ENCODE data around the gene BICC1.

DNA sequence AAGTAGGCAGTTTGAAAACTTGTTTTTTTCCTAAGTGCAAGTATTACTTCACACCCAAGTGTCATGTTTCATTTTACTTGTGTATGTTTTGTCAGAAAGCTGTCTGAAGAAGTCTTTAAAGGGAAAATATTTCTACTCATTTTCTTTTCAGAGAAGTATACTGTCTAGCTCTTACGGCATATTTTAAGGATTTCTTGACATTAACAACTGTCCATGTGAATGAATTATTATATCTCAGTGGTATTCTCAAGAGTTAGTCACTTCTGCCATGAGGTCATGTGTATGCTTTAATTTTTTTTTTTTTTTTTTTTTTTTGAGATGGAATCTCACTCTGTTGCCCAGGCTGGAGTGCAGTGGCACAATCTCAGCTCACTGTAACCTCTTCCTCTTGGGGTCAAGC, 229.5 kb downstream of the BICC1 start:
- TF ChIP-seq, protein P1, sequence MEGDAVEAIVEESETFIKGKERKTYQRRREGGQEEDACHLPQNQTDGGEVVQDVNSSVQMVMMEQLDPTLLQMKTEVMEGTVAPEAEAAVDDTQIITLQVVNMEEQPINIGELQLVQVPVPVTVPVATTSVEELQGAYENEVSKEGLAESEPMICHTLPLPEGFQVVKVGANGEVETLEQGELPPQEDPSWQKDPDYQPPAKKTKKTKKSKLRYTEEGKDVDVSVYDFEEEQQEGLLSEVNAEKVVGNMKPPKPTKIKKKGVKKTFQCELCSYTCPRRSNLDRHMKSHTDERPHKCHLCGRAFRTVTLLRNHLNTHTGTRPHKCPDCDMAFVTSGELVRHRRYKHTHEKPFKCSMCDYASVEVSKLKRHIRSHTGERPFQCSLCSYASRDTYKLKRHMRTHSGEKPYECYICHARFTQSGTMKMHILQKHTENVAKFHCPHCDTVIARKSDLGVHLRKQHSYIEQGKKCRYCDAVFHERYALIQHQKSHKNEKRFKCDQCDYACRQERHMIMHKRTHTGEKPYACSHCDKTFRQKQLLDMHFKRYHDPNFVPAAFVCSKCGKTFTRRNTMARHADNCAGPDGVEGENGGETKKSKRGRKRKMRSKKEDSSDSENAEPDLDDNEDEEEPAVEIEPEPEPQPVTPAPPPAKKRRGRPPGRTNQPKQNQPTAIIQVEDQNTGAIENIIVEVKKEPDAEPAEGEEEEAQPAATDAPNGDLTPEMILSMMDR (IDR thresholded peaks at IDR 0.05): no peak
- no peak for TF ChIP-seq EZH2phosphoT487 (IDR thresholded peaks at IDR 0.05)
